ENCODE measurements around the gene A2M. TPM values are rescaled to one million over a fixed set of nuclear protein-coding genes. Genes with fewer than 3 reads are reported as not detected.

Gene A2M
- total and polyA plus RNA-seq, 2 of the 8 experiments (the other 6 are each of a cell fraction or from before 2014, with no cell fraction given) = 0.15 TPM; not detected in 1

DNA sequence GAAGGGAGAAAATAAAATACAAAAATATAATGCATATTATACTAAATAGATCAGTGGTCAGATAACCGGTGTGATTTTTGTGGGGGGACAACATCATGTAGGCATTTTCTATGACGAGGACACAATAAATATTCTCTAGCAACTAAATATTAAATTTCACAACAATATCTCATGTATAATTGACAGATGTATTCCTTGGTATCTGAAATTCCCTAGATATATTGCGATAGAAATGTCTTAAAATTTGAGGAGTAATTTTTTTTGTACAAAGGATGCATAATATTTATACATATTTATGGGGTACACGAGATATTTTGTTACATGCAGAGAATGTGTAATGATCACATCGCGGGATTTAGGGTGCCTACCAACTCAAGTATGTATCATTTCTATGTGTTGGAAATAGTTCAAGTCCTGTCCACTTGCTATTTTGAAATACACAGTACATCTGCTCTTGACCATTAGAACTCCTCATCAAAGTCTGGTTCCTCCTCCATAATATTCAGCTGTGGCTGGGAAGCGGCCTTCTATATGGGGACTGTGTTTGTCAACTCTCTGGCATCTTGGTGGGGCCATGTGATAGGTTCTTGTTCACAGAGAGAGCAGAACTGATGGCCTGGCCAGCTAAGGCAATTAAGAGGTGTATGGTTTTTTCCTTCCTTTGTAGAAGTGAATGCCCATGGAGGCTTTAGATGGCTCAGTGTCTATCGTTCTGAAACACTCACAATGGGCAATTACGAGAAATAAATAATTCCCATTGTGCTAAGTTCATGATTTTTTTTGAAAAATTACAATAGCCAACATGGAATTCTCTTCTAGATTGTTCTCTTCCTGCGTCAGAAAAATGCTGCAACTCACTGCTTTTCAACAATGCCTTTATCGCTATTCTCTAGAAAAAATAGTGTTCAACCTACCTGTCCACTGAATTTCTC is 8.8 kb downstream of the A2M start:
- WGBS, 2 experiments (ENCODE audit: extremely low coverage in 1 of 2, insufficient coverage in 1 of 2, insufficient read length in 1 of 2, insufficient replicate concordance in 2 of 2, low coverage in 1 of 2, low lambda C conversion rate in 2 of 2, missing lambda C conversion rate in 1 of 2) = 88% methylated on average over 11 of the region's 11 CpGs; no CpG with 5 or more reads in 1 of the 2 experiments
- no peak for FAIRE-seq

More for the DNA sequence above, 8.8 kb downstream of the A2M start:
- H3K9ac ChIP-seq (replicated peaks in 1 of 4; ENCODE audit: extremely low read depth in 1 of 4, low read depth in 3 of 4, low read length in 3 of 4) = no peak overlapping the region
- no peaks in the 10 kb centered on the region for H3K36me3 ChIP-seq (ENCODE audit: control insufficient read depth in 2 of 4, insufficient read depth in 4 of 4, low read length in 3 of 4)
- H3K9me3 ChIP-seq (ENCODE audit: insufficient read depth in 2 of 2, low read depth in 1 of 2, low read length in 1 of 2) = no peaks in the 10 kb centered on the region
- no peak overlapping the region for H3K27ac ChIP-seq (ENCODE audit: low read depth, low read length)
- TF ChIP-seq SIRT6 (IDR thresholded peaks at IDR 0.05; ENCODE audit: low read length) = no peak
- TF ChIP-seq EGR1 (IDR thresholded peaks at IDR 0.05; ENCODE audit: borderline replicate concordance, low read depth, low read length) = no peak
- H2BK15ac ChIP-seq (ENCODE audit: low read length) = no peak overlapping the region
- no peaks in the 10 kb centered on the region for H3K23me2 ChIP-seq (ENCODE audit: low read depth, low read length)
- no peak overlapping the region for H3K4me2 ChIP-seq (ENCODE audit: insufficient read depth in 1 of 2, low read depth in 2 of 2, low read length in 2 of 2)
- H3K14ac ChIP-seq (ENCODE audit: insufficient read length) = no peak overlapping the region
- no peak overlapping the region for H3K4me3 ChIP-seq (ENCODE audit: extremely low read depth in 1 of 4, insufficient read depth in 2 of 4, low read depth in 3 of 4, low read length in 4 of 4)
- H3K18ac ChIP-seq (ENCODE audit: extremely low read depth, low read length) = no peak overlapping the region
- H2BK12ac ChIP-seq (ENCODE audit: low read depth, low read length) = no peak overlapping the region
- H2BK5ac ChIP-seq (ENCODE audit: low read depth, low read length) = no peak overlapping the region
- POLR2A ChIA-PET (ENCODE audit: partially characterized antibody) = no interaction called here
- no peak for DNase-seq (ENCODE audit: low read depth in 1 of 2, low spot score in 2 of 2)
- H3K23ac ChIP-seq (ENCODE audit: insufficient read length) = no peak overlapping the region
- no peak overlapping the region for H2AFZ ChIP-seq (ENCODE audit: low read length)
- H3K4me1 ChIP-seq (replicated peaks in 1 of 4; ENCODE audit: control insufficient read depth in 3 of 4, insufficient read depth in 4 of 4, low read length in 3 of 4) = no peaks in the 10 kb centered on the region
- no peak overlapping the region for H4K5ac ChIP-seq (ENCODE audit: insufficient read length, low read depth, low read length)
- no peaks in the 10 kb centered on the region for H3K79me2 ChIP-seq (ENCODE audit: control insufficient read depth in 1 of 2, insufficient read depth in 2 of 2, low read length in 2 of 2)
- no peak overlapping the region for H2BK20ac ChIP-seq (ENCODE audit: low read length)
- no peak overlapping the region for H3K4ac ChIP-seq (replicated peaks; ENCODE audit: insufficient read length, low read depth, low read length)
- CTCF ChIA-PET (ENCODE audit: partially characterized antibody) = no interaction called here
- H2AK5ac ChIP-seq (ENCODE audit: low read depth, low read length) = no peak overlapping the region
- no peak overlapping the region for H4K8ac ChIP-seq (ENCODE audit: extremely low read depth, insufficient read depth, low read length)
- H3K27me3 ChIP-seq (replicated peaks in 1 of 4; ENCODE audit: control insufficient read depth in 3 of 4, extremely low read depth in 1 of 4, insufficient read depth in 3 of 4, low read length in 3 of 4) = no peaks in the 10 kb centered on the region
- no peaks in the 10 kb centered on the region for H3K79me1 ChIP-seq (ENCODE audit: low read depth, low read length)
- no peak overlapping the region for H2BK120ac ChIP-seq (replicated peaks; ENCODE audit: low read depth, low read length)
- no peaks in the 10 kb centered on the region for H4K20me1 ChIP-seq (replicated peaks in 1 of 2; ENCODE audit: control insufficient read depth in 1 of 2, insufficient read depth in 2 of 2, low read length in 2 of 2)
- no peak overlapping the region for H3K56ac ChIP-seq (replicated peaks; ENCODE audit: insufficient read length, low read depth, low read length)
- H4K91ac ChIP-seq (replicated peaks; ENCODE audit: insufficient read length, low read length) = no peak overlapping the region

Measured in H1 (cell line).